GM19240 (cell line): ENCODE measurements around the gene TRIM31.

ENCODE experiments used
- DNase-seq: peaks from one replicate; pipeline ENCODE4 v3.0.0; 2011; ENCODE audit warnings: low spot score; ENCODE audit not compliant: insufficient read length

TRIM31 gene

DNA sequence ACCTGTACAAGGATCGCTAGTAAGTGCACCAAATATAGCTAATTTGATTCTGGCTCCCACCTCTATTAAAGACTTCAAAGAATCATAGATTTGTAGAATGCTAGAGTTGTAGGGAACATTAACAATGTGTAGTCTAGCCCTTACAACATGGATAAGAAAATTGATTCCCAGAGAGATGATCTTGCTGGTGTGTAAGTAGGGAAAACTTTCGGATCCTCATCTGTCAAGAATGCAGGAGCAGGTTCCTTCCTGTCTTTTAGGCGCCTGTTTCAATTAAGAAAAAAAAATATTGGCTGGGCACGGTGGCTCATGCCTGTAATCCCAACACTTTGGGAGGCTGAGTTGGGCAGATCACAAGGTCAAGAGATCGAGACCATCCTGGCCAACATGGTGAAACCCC is 25.0 kb downstream of the TRIM31 start:
- DNase-seq, result no peak

DNA sequence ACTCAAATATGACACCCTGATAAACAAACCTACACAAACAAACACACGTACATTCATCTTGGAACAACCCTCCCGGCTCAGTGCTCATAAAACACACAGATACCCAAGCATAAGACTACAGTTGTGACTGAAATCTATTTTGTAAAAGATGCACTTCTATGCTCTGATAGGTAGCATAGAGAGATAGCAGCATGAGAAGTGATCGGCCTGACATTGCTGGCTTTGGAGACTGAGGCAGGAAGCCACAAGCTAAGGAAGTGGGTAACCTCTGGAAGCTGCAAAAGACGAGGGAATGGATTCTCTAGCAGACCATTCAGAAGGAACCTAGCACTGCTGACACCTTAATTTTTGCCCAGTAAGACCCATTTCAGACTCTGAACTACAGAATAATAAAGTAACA is 35.7 kb downstream of the TRIM31 start:
- no peak for DNase-seq

DNA sequence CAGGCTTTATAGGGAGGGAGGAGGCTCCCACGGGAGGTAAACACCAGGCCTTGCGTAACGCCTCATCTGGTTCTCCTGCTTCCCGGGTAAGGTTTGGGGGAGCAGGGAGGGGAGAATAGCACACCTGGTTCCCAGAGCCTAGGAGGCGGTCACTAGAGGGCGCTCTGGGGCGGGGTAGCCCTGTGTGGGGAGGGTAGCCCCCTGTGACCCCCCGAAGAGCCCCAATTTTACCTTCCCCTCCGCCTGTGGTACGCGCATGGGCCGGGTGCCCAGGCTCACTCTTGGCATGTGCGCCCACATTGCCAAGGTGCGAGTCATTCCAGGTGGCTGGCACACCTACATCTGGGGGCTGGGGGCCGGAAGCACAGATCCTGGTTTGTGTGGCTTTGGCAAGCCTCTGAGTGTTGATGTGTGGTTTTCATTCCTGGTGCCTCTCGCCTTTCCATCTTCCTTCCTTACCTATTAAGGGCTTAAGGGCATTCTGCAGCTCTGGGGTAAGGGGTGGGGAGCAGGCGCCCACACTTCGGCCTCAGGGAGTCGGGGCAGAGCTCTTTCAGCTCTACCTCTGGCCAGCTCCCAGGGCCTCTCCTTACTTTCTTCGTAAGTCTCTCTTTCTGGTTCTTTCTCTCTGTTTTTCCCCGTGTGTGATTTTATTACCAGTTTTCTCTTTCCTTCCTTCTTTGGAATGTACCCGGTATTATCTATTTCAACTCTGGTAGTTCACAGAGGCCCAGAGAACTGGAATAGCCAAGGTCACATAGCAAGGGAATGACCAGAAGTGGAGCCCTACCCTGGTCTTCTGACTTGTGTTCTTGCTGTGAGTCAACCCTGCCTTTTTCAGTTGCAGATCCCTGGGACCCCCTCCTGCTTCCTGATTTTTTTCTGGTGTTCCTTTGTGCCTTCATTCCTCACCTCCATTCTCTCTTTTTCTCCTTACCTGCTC is 36.8 kb downstream of the TRIM31 start:
- no peak for DNase-seq

DNA sequence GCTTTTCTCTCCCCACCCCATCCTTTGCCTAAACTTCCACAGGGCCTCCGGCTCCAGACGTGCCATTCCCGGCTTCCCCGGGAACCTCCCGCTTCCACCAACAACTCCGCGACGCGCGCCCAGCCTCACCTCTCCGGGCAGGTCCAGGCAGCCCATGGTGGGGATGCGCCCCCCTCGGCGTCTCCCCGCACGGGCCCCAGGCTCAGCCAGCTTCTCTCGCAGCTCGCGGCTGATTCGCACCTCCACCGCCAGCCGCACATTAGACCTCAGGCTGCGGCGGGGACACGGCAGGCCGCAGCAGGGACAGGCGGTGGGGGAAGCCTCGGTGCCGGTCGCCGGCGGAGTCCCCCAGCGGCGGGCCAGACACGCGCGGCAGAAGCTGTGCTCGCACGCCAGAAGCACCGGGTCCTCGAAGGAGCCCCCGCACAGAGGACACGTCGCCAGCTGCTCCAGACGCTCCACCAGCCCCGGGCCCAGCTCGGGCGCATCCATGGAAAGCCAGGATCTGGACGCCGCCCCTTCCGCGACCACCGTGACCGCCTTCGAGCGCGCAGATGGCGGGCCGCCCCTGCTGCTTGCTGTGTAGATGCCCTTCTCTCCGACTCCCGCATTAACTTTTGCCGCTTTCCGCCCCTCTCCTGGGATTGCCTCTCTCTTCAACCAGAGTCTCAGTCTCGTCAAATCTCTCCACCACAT is 37.6 kb downstream of the TRIM31 start, which contains the start of gene RNF39:
Gene RNF39, minus strand, starts transcription at position 676 of the 696 bp plus-strand sequence. Its CDS starts 184 bp downstream, at position 492.
- no peak for DNase-seq

DNA sequence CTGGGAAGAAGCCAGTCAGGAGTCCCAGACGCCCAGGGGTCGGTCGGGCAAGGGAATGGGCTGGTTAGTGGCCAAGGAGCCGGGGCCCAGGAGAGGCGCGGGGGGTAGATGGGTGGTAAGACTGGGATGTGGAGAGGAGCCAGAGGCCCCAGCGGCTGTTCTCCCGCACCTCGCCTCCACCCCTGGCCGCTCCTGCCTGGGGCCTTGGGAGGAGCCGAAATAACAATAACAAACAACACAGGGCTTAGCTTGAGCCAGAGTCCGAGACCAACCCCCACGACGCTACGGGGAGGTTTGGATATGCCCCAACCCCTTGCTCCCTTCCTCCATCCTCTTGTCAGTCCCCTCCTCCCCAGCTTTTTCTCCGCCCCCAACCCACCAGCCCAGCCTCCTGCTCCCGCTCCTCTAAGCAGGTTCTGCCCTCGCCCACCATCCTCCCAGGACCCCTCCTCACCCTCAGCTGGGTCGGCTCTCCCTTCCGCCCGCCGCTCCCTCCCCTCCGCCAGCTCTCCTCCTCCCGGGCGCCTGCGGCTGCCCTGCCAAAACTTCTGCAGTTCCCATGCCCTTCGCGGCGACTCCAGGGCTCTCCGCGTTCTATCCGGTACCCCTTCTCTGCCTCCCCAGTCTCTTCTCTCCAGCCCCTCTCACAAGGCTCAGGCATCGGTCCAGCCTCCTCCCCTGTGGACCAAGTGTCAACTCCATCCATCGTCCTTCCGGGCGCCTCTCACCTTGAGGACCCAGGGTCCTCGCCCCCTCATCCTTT is 38.4 kb downstream of the TRIM31 start:
- DNase-seq, result no peak

DNA sequence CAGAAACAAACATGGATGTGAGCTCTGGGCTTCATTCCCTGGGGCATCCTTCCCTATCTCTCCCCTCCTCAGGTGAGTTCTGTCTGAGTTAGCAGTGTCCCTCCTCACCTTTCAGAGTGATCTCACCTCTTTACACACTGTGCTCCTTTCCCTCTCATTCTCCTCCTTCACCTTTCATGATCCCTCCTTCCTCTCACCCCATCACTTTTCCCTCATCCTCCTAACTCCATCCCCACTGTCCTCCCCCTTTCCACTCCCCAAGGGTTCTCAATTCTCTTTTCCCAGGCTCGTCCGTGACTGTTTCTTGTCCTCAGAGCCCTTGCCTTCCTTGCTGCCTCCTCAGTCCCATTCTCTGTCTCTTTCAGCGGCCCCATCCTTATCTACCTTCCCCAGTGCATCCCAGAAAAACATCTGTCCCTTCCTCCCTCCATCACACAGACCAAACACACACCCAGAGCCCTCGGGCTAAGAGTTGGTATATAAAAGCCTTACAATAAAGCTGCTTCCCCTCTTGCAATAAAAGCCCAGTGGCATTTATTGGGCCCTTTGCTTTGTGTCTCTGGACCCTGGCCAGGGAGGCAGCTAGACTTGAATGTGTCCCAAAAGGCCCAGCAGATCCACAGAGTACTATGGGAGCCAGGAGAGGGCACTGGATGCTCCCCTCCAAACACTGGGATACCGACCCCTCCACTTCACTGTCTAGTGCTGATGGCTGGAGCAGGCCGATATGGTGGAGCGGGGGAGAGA is 39.2 kb downstream of the TRIM31 start:
- DNase-seq, result no peak

DNA sequence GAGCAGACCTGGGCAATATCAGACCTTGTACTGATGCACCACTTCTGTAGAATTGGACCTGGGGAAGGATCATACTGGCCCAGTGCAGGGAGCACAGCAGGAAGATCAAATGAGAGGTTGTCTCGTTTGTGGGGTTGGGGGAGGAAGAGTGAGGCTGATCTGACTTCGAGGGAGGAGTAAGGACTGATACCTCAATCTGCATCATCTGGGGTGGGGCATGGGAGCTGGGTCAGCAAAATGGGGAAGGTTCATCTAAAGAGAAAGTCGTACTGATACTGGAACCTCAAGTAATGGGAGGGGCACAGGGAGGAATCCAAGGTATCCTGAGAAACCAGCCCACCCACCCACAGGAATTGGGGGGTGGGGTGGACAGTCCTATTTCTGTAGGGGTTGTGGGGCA is 41.0 kb downstream of the TRIM31 start:
- DNase-seq, result no peak

DNA sequence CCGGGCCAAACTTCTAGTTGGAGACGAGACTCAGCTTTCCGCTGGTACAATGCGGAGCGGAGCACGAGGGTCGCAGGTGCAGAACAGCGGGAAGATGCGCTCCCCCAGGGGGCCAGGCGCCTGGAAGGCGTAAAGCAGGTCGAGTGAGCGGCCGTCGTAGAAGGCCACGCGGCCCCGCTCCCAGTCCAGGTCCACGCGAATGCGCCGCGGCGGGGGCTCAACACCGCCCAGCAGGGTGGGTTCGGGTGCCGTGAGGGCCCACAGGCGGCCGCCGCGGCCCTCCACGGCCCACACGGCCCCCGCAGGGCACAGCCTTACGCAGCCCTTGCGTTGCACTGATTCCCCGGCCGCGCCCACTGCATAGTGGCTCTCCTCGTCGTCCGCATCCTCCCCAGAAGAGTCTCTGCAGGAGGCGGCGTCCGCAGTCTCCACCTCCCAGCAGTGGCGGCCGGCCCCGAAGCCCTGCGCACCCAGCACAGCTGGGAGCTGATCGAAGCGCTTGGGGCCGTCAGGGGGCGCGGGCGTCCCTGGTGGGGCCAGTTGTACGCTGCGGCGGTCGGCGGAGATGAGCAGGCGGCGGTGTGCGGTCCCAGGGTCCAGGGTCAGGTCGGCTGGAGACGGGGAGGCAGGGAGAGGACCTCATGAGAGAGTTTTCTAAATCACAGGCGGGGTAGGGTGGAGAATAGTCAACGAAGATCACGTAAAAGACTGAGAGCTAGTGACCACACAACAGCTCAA is 41.6 kb downstream of the TRIM31 start:
- DNase-seq, result no peak

DNA sequence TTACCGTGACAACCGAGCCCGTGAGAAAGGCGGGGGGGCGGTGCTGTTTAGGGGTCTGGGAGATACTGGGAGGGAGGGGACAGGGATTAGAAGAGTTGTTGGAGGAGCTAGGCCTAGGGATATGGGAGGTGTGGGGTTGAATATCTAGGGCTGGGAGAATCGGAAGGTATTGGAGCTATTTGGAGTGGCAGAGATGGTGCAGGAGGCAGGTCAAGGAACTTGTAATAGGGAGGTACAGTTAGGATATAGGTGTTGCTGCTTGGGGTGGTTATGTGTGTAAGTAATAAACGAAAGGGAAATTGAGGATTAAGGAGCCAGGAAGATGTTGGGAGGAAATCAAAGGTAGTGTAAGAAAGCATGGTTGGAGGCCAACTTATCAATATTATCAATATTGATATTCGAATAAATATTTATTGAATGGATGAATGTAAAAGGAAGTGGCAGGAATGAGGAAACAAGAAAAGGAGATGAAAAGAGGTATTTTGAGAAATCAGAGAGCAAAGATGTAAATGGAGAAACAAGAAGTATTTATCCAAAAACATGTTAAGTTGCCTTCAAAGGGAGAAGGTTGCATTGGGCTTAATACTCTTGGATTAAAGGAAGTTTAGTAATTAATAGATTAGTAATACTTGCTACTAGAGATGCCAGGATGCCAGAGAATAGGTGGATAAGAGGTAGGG is 45.3 kb downstream of the TRIM31 start:
- no peak for DNase-seq

DNA sequence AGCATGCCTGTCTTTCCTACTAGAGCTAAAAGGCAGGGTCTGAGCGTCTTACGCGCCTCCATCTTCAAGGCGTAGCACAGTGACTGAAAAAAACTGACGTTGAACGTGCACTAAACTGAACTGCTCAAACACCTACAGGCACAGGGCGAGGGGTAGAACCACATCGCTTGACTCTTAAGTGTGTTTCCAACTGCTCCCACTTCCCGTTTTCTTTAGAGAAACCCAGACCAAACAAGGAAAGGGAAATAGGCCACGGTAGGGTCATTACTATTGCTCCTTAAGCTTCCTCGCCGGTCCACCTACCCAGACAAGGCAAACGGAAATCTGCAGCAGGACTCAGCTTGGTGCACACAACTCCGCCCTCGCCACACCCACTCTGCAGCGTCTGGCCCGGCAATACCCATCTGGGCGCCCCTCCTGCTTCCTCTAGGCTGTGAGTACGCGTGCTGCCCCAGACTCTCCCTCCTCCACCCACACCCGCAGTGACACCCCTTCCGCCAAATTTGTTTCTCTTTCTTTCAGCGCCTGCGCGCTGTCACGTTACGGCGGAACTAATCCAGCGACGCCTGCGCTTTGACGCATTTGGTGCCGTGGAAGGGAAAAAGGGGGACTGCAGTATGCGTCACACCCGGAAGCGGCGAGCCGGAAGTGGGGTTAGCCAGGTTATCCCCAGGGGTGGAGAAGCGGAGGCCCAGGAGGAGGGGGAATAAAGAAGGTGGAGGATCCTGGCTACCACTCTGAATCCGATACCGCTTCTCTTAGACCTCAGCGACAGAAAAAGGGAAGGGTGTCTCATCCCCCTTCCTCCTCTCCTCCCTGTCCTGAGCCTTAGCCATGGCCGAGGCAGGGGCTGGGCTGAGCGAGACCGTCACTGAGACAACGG is 46.1 kb downstream of the TRIM31 start, which contains the start of gene PPP1R11:
Gene PPP1R11, plus strand, starts transcription at position 622 of the 883 bp plus-strand sequence. Its CDS starts 213 bp downstream, at position 835.
- DNase-seq, result peak; percentile 96

DNA sequence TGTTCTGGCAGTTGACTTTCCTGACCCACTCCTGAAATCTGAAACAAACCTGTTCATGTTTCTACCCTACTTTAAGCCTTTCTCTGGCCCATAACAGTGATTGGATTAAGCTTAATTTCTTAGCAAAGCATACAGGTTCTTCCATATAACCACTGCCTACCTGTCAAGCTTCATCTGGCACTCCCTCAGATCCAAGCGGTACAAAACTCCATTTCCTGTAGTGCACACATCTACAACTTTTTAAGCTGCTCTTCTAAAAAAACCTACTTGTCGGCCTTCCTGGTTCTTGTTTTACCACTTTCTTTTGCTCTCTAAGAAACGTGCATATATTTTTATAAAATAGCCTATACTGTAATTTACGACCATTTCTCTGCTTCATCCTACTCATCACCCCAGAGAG is 46.8 kb downstream of the TRIM31 start:
- DNase-seq, result no peak

DNA sequence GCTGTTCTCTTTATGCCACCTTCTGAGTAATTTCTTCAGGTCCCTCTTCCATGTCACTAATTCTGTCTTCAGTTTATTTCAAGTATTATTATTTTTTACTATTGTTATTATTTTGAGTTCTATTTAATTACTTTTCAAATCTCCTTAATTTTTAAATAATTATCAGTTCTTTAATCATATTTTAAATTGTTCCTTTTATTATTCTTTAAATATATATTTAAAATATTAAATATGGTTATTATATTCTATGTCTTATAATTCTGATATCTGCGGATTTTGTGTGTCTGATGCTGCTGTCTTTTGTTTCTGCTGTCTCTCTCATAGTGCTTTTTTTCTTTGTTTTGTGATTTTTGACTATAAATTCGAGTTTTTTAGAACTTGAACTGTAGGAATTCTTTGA is 49.6 kb downstream of the TRIM31 start:
- no peak for DNase-seq

DNA sequence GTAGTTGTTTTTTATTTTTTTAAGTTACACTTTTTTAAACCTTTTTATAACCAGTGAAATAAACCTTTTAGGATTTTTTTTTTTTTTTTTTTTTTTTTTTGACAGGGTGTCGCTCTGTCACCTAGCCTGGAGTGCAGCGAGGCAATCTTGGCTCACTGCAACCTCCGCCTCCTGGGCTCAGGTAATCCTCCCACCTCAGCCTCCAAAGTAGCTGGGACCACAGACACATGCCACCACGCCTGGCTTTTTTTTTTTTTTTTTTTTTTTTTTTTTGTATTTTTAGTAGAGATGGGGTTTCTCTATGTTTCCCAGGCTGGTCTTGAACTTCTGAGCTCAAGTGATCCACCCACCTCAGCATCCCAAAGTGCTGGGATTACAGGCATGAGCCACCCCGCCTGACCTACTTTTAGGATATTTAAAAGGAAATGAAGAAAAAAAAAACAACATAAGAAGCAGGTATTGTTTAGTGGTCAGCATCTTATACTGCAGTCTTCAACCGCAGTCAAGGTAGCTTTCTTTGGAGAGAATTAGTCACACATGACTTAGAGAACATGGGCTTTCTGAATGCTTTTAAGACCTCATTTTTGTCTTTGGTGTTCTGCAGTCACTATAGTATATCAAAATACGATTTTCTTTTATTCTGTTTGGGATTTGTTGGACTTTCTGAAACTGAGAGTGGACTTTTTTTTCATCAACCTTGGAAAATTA is 50.3 kb downstream of the TRIM31 start:
- no peak for DNase-seq

DNA sequence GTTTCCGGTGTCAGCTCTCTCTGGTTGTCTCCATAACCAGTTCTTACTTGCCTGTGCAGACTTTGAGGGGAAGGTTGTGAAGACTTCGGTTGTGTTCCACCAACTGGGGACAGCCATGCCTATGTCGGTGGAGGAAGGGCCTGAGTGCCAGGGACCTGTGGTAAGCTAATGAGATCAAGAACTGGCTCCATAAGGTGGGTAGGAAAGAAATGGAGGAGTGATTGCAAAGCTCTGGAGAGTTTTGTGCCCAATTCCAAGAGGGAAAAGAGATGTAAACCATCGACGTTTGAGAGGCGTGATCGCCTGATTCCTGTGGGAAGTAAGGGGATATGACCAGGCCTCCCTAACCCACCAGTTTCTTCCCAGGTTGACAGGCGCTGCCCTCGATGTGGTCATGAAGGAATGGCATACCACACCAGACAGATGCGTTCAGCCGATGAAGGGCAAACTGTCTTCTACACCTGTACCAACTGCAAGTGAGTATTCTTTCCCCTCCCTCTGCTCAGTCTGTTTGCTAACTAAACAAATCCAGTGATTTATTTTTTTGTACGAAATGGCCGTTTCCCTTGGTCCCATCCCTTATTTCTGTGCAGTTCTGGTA is 50.9 kb downstream of the TRIM31 start:
- no peak for DNase-seq

DNA sequence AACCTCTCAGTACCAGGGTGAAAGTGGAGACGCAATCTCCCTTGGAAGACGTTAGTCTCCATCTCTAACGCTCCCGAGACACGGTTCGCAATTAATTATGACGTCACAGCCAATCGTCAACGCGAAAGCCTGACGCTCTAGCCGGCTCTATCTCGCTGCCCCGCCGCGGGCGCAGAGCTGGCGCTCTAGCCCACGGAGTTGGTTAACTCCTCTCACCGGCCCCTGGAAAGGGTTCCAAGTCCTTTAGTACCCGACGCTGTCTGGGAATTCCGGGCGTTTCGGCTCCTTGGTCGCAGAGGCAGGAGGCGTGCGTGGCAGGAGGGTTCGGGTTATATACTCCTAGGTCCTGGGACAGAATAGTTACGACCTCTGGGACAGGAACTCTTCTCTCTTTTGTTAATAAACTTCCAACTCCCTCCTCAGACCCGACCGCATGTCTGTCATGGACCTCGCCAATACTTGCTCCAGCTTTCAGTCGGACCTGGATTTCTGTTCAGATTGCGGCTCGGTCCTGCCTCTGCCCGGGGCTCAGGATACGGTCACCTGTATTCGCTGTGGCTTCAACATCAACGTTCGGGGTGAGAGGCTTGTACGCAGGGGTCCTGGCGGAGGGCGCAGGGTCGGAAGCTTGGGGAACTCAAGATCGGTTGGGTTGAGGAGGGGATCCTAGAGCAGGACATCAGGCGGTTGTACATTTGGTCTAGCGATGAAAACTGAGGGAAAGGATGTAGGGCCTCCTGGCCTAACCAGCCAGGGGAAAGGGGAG is 51.6 kb downstream of the TRIM31 start, which contains the start of gene POLR1H:
Gene POLR1H, plus strand, starts transcription at position 174 of the 766 bp plus-strand sequence. Its CDS starts 260 bp downstream, at position 434.
- DNase-seq, result peak; percentile 66

DNA sequence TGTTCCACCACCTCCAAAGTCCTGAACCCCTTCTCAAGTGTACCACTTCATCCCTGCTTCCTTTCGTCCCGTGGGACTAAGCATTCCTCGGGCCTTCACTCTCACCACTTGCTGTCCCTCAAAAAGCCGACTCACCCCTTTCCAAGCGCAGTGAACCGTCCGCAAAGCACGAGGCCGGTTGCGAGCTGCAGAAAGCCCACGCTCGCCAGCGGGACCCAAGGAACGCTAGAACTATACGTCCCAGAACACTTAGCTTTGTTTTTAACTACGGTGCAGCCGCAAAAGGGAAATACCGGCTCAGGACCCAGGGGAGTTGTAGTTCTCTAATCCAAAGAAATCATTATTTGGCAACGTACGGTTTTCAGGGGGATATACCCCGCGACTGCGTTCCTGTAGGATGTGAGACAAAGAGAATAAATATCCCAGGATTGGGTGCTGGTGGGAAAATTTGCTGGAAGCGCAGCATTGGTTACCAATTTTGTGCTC is 52.2 kb downstream of the TRIM31 start:
- no peak for DNase-seq

DNA sequence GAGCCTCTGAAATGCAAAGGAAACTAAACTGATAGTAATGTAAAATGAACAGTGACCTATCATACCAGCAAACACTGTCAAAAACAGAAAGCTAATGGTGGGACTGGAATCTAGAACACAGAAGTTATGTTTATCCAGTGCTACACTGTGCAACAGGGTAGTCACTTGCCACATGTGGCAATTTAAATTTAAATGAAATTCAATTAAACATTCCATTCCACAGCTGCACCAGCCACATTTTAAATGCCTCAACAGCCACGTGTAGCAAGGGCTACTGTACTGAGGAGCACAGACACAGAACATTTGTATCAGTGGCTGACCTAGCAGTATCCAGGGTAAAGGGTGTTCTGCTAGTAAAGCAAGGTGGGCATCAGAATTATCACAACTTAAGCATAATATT is 57.4 kb downstream of the TRIM31 start:
- DNase-seq, result no peak
